Endodermal cell (in vitro differentiated cells): ENCODE results near the gene TREH. TPM values are rescaled to one million over a fixed set of nuclear protein-coding genes. Genes with fewer than 3 reads are reported as not detected.

ENCODE experiments used
- DNase-seq: peaks from one replicate; pipeline ENCODE4 v3.0.0-alpha.2; 2017
- H3K27ac ChIP-seq: 2 replicates; pipeline ENCODE4 v1.5.1; 2013; ENCODE audit warnings: mild to moderate bottlenecking, low read depth, low read length, moderate library complexity
- H3K27me3 ChIP-seq: 2 replicates; pipeline ENCODE4 v1.6.1; 2013; ENCODE audit warnings: mild to moderate bottlenecking, low read length, moderate library complexity; ENCODE audit not compliant: insufficient read depth, control insufficient read depth, poor library complexity, severe bottlenecking
- H3K36me3 ChIP-seq: 2 replicates; pipeline ENCODE4 v1.7.0; 2013; ENCODE audit warnings: mild to moderate bottlenecking, low read length, moderate library complexity; ENCODE audit not compliant: control insufficient read depth, insufficient read depth
- H3K4me1 ChIP-seq: one replicate; pipeline ENCODE4 v1.7.0; 2013; ENCODE audit warnings: low read length; ENCODE audit not compliant: control insufficient read depth, insufficient read depth
- H3K4me3 ChIP-seq: 2 replicates; pipeline ENCODE4 v1.5.1; 2013; ENCODE audit warnings: mild to moderate bottlenecking, low read length, moderate library complexity
- H3K9ac ChIP-seq: 2 replicates; pipeline ENCODE4 v1.6.1; 2013; ENCODE audit warnings: mild to moderate bottlenecking, low read length, moderate library complexity; ENCODE audit not compliant: poor library complexity, severe bottlenecking; ENCODE audit errors: extremely low read depth
- H3K9me3 ChIP-seq: 2 replicates; pipeline ENCODE4 v1.6.1; 2013; ENCODE audit warnings: mild to moderate bottlenecking, low read length, moderate library complexity; ENCODE audit not compliant: control insufficient read depth
- H3K27ac Mint-ChIP-seq: 2 replicates; pipeline ENCODE4 v1.8.0; 2020; ENCODE audit warnings: mixed read lengths
- H3K27me3 Mint-ChIP-seq: 2 replicates; pipeline ENCODE4 v1.8.0; 2021; ENCODE audit warnings: mild to moderate bottlenecking, mixed read lengths; ENCODE audit not compliant: insufficient read depth
- H3K36me3 Mint-ChIP-seq: 2 replicates; pipeline ENCODE4 v1.8.0; 2020; ENCODE audit warnings: low read depth, mixed read lengths
- H3K4me1 Mint-ChIP-seq: 2 replicates; pipeline ENCODE4 v1.8.0; 2020; ENCODE audit warnings: mixed read lengths
- H3K4me3 Mint-ChIP-seq: 2 replicates; pipeline ENCODE4 v1.8.0; 2020; ENCODE audit warnings: mild to moderate bottlenecking, moderate library complexity, mixed read lengths
- H3K9me3 Mint-ChIP-seq: 2 replicates; pipeline ENCODE4 v1.8.0; 2020; ENCODE audit warnings: mild to moderate bottlenecking, mixed read lengths
- CTCF ChIP-seq: fragments of 200-600 bp; sonication (generic); conservative IDR thresholded peaks from 2 replicates; pipeline ENCODE4 v1.5.0; 2021; ENCODE audit warnings: antibody characterized with exemption, mild to moderate bottlenecking
- WGBS, 2 experiments: methylation state at CpG; one replicate each; pipeline versions ENCODE4 v1.1.5 to v1.1.7; 2013; ENCODE audit warnings: missing lambda C conversion rate in 2 of 2, mixed read lengths in 1 of 2; ENCODE audit not compliant: insufficient coverage in 1 of 2, insufficient read length in 1 of 2; 5-methylcytosine and 5-hydroxymethylcytosine counted together
- total RNA-seq, 2 donors: library from RNA; stranded (reverse); fragmentation: NEBNext Ultra II Directional in 1 of 2; extraction: Animal tissue kit (Norgen Biotek cat#: 25700) in 1 of 2; gene quantifications; 2 replicates in 1 of 2; 3 replicates in 1 of 2; pipeline ENCODE4 v1.2.1, GENCODE V29; 2021

The TREH gene
- total RNA-seq, 2 donors from 2014 or later: not detected

- Mint-ChIP-seq H3K27ac (no peak overlapping the region), H3K4me1 (peaks cover 14% of the 10 kb centered on the region), H3K27me3 (peaks cover 1% of the 10 kb centered on the region), H3K4me3 (no peak overlapping the region), H3K9me3 (no peaks in the 10 kb centered on the region), H3K36me3 (no peaks in the 10 kb centered on the region)
- H3K36me3 ChIP-seq: no peaks in the 10 kb centered on the region
- no peaks in the 10 kb centered on the region for H3K4me1 ChIP-seq
- 87 to 93% methylated on average over 3 to 4 of the region's 4 CpGs for WGBS, 2 experiments
- DNase-seq: no peak
- no peak overlapping the region for H3K27ac ChIP-seq
- no peaks in the 10 kb centered on the region for H3K27me3 ChIP-seq
- no peak overlapping the region for H3K9ac ChIP-seq
- TF ChIP-seq CTCF: no peak
- no peak overlapping the region for H3K4me3 ChIP-seq
- H3K9me3 ChIP-seq: no peaks in the 10 kb centered on the region
These were observed 16.1 kb downstream of the TREH start for GRCh38 chr11:118663381-118663780.

GRCh38 chr11:118662401-118663271, 16.8 kb downstream of the TREH start:
- Mint-ChIP-seq H3K9me3 (no peaks in the 10 kb centered on the region), H3K4me1 (peaks cover 14% of the 10 kb centered on the region), H3K27me3 (peaks cover 1% of the 10 kb centered on the region), H3K4me3 (no peak overlapping the region), H3K36me3 (no peaks in the 10 kb centered on the region), H3K27ac (no peak overlapping the region)
- no peak for TF ChIP-seq CTCF
- Histone ChIP-seq H3K36me3 (no peaks in the 10 kb centered on the region), H3K27me3 (no peaks in the 10 kb centered on the region), H3K9me3 (no peaks in the 10 kb centered on the region), H3K9ac (no peak overlapping the region), H3K27ac (no peak overlapping the region), H3K4me3 (no peak overlapping the region), H3K4me1 (no peaks in the 10 kb centered on the region)
- DNase-seq: peak; percentile 52
- 92 to 93% methylated on average over 7 to 8 of the region's 8 CpGs for WGBS, 2 experiments

GRCh38 chr11:118661425-118662301, 17.8 kb downstream of the TREH start:
- Mint-ChIP-seq H3K4me3 (no peak overlapping the region), H3K27me3 (peaks cover 1% of the 10 kb centered on the region), H3K9me3 (no peaks in the 10 kb centered on the region), H3K27ac (no peak overlapping the region), H3K36me3 (peaks cover 3% of the 10 kb centered on the region), H3K4me1 (peaks cover 14% of the 10 kb centered on the region)
- 93 to 97% methylated on average over 15 to 18 of the region's 19 CpGs for WGBS, 2 experiments
- H3K9ac ChIP-seq: no peak overlapping the region
- no peak overlapping the region for H3K4me3 ChIP-seq
- H3K36me3 ChIP-seq: no peaks in the 10 kb centered on the region
- TF ChIP-seq CTCF: no peak
- H3K27ac ChIP-seq: no peak overlapping the region
- peak; percentile 45 for DNase-seq
- no peaks in the 10 kb centered on the region for H3K9me3 ChIP-seq
- H3K27me3 ChIP-seq: no peaks in the 10 kb centered on the region
- no peaks in the 10 kb centered on the region for H3K4me1 ChIP-seq
